NCI-H446 (cell line): ENCODE results near the gene ANKRD22.
A peak's percentile ranks its signal among the peaks of the same experiment; 100 is the strongest.

Source experiments
- DNase-seq, 2 experiments: peaks; one replicate each; lab custom pipeline; 2025; lab: John Stamatoyannopoulos, UW

The ANKRD22 gene

GRCh38 chr10:88800152-88801125 is 51.2 kb downstream of the ANKRD22 start:
- no peak for DNase-seq

GRCh38 chr10:88794731-88795130 is 56.9 kb downstream of the ANKRD22 start:
- DNase-seq = no peak

GRCh38 chr10:88793712-88794299 is 57.8 kb downstream of the ANKRD22 start:
- DNase-seq = no peak

GRCh38 chr10:88792661-88793060 is 59.0 kb downstream of the ANKRD22 start:
- DNase-seq = no peak

GRCh38 chr10:88791924-88792323 is 59.7 kb downstream of the ANKRD22 start:
- peak in 1 of 2 experiments; percentile 3 for DNase-seq

DNA sequence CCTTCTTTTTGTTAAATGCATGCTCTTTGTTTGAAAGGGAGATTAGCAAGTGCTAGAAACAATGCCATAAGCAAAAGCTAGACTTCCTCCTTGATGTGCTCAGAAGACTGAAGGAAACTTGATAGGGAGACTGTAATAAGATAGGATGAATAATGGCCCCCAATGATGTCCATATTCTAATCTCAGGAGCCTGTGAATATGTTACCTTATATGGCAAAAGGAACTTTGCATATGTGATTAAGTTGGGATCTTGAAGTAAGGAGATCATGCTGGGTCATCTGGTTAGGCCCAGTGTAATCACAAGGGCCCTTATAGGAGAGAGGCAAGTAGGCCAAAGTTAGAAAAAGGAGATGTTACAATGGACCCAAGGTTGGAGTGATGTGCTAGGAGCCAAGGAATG is 62.7 kb downstream of the ANKRD22 start:
- no peak for DNase-seq

DNA sequence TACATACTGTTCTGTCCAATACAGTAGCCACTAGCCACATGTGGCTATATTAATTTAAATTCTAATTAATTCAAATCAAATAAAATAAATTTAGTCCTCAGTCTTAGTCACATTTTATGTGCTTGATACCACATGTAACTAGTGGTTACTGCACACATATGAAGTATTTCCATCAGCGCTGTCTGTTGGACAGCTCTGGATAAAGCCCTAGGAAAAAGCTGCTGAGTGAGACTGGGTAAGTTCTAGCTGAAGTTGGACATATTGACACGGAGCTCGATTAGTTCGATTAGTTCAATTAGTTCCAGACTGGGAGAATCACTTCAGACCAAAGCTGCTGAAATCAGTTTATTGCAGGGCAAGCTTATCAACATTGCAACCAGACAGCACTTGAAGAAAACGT is 64.2 kb downstream of the ANKRD22 start:
- no peak for DNase-seq

DNA sequence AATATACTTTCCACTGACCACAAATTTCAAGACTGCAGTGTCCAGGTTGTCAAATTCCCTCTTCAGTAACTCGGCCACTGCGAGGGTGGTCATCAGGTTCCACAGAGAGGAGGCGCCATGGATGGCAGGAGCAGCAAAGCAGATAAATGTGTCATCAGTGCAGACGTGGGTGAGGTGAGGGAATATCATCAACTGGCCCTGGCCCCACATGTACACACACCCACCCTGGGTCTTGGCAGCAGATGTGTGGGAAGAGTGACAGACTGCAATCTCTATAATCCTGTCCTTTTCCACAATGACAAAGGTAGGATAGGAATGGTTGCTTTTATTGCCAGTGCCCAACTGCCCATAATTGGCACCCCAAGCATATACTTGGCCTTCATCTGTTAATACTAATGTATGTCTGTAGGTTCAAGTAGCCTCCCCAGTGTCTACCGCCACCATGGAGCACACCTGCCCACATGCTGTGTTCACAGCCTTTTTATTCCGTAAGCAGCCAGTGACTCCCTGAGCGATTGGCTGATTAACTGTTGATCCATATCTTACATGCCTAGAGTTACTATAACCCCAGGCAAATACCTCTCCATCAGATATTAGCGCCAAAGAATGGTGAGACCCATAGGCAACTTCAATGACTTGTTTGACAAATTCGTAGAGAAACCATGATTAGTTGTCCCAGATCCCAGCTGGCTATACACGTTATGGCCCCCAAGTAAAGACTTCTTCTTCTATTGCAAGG is 65.4 kb downstream of the ANKRD22 start:
- DNase-seq = no peak

GRCh38 chr10:88783724-88784123 is 67.9 kb downstream of the ANKRD22 start:
- DNase-seq = no peak

DNA sequence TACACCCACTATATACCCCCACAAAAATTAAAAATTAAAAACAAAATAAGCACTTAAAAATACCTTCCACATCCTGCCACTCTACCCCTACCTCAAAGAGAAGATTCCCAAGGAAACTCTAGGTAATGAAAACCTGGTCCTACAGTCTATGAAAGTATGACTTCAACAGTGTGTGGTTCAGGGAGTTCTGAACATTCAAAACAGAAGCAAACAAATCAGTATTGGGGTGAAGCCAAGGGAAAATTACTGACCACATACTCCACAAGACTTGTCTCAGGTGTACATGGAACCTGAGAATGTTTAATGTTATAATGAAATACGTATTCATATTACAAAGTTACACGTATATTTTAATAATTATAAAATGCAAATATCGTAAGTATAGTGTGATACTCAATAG is 69.4 kb downstream of the ANKRD22 start:
- no peak for DNase-seq

DNA sequence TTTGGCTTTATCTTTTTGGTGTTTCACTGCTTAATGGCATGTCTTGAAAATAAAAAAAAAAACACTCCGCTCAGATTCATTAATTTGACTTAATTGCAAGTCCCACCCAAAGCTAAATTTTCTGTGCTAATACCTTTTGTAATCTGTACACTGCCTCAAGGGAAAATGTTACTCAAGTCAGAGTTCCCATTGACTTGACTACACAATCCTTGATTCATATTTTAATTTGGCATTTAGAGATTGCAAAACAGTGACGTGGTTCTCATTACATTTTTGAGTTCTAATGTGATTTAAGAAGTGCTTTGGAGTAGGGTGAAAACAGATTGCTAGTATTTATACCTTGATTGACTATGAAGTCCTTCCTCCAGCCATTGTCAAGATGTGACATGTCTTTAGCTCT is 70.4 kb downstream of the ANKRD22 start:
- no peak for DNase-seq
